ENCODE results near the gene PEAR1. TPM values are rescaled to one million over a fixed set of nuclear protein-coding genes. Genes with fewer than 3 reads are reported as not detected.

PEAR1 gene
- total RNA-seq, 1 experiment from 2014 or later = 0.39 TPM

DNA sequence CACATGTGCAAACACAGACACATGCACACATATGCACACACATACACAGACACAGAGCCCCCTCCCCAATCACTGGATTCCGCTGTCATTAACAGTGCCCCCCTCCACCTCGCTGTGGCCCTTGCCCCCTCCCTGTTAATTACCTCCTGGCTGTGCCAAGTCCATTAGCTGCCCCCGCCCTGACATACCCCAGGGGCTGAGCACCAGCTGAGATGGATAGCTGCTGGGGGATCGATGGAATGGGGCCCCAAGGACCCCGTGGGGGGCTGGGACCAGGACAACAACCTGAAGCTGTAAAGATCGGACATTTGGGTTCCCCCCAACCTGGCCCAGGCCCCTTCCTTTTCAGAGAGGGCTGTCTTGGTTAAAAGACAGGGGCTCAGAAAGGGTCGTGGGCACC is 9.6 kb upstream of the PEAR1 start:
- Histone ChIP-seq H3K23me2 (ENCODE audit: insufficient read length, low read depth, low read length, poor library complexity, severe bottlenecking) (no peaks in the 10 kb centered on the region), H2BK120ac (ENCODE audit: low read depth, low read length, poor library complexity, severe bottlenecking) (no peak overlapping the region), H2BK5ac (ENCODE audit: insufficient read length, low read length) (no peak overlapping the region), H3K27ac (ENCODE audit: insufficient read length, low read depth, low read length) (no peak overlapping the region), H4K5ac (ENCODE audit: insufficient read length, low read depth, low read length) (no peak overlapping the region), H3K4me2 (ENCODE audit: insufficient read depth, insufficient read length, low read length) (no peak overlapping the region), H2BK15ac (ENCODE audit: low read depth, low read length) (no peak overlapping the region), H3K79me2 (ENCODE audit: insufficient read depth, low read length) (no peaks in the 10 kb centered on the region), H3T11ph (ENCODE audit: low read length) (no peak overlapping the region), H2BK12ac (ENCODE audit: insufficient read length, low read depth, low read length) (no peak overlapping the region), H3K79me1 (ENCODE audit: insufficient read depth, low read depth, low read length, poor library complexity, severe bottlenecking) (no peaks in the 10 kb centered on the region), H3K4ac (ENCODE audit: low read depth, low read length) (no peak overlapping the region), H3K23ac (ENCODE audit: insufficient read length, low read depth, low read length) (no peak overlapping the region), H3K9me3 (ENCODE audit: control insufficient read depth, low read depth, low read length) (no peaks in the 10 kb centered on the region), H3K18ac (ENCODE audit: insufficient read length, low read depth, low read length) (no peak overlapping the region), H3K9ac (ENCODE audit: extremely low read depth, insufficient read length, low read length) (no peak overlapping the region), H3K27me3 (ENCODE audit: insufficient read depth, low read length) (no peaks in the 10 kb centered on the region; the same call in 1 of the 2 replicates), H3K14ac (ENCODE audit: insufficient read depth, low read length) (no peak overlapping the region), H3K56ac (ENCODE audit: insufficient read length, low read depth, low read length) (no peak overlapping the region), H4K20me1 (ENCODE audit: control insufficient read depth, insufficient read depth, insufficient read length) (no peaks in the 10 kb centered on the region), H2AK5ac (ENCODE audit: insufficient read length, low read length) (no peak overlapping the region), H4K8ac (replicated peaks; ENCODE audit: insufficient read length, low read depth, low read length) (no peak overlapping the region), H4K91ac (ENCODE audit: insufficient read length, low read depth, low read length) (no peak overlapping the region), H2AFZ (ENCODE audit: low read length) (no peak overlapping the region), H2BK20ac (ENCODE audit: low read depth, low read length, poor library complexity, severe bottlenecking) (no peak overlapping the region), H3K4me1 (ENCODE audit: insufficient read depth, low read length) (peaks cover 2% of the 10 kb centered on the region; the same call in 1 of the 2 replicates)
- no peak overlapping the region; a peak in 1 of 5 replicates for H3K4me3 Mint-ChIP-seq
- TF ChIP-seq, protein P1, sequence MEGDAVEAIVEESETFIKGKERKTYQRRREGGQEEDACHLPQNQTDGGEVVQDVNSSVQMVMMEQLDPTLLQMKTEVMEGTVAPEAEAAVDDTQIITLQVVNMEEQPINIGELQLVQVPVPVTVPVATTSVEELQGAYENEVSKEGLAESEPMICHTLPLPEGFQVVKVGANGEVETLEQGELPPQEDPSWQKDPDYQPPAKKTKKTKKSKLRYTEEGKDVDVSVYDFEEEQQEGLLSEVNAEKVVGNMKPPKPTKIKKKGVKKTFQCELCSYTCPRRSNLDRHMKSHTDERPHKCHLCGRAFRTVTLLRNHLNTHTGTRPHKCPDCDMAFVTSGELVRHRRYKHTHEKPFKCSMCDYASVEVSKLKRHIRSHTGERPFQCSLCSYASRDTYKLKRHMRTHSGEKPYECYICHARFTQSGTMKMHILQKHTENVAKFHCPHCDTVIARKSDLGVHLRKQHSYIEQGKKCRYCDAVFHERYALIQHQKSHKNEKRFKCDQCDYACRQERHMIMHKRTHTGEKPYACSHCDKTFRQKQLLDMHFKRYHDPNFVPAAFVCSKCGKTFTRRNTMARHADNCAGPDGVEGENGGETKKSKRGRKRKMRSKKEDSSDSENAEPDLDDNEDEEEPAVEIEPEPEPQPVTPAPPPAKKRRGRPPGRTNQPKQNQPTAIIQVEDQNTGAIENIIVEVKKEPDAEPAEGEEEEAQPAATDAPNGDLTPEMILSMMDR (conservative IDR thresholded peaks at IDR 0.05) = no peak
- H3K27ac Mint-ChIP-seq = no peak overlapping the region
- WGBS (ENCODE audit: extremely low coverage, insufficient read length, low lambda C conversion rate) = no CpG with 5 or more reads among the region's 7 CpGs
- H3K36me3 Mint-ChIP-seq (ENCODE audit: insufficient read depth in 1 of 3, low read depth in 3 of 3) = no peaks in the 10 kb centered on the region
- DNase-seq = no peak
- peaks cover 35 to 67% of the 10 kb centered on the region in 2 experiments for H3K4me1 Mint-ChIP-seq
- H3K9me3 Mint-ChIP-seq = no peaks in the 10 kb centered on the region
- H3K27me3 Mint-ChIP-seq (ENCODE audit: low read depth) = peaks cover 70% of the 10 kb centered on the region
